IMR-90 (cell line): ENCODE results near the gene MYBPHL. TPM values are rescaled to one million over a fixed set of nuclear protein-coding genes. Genes with fewer than 3 reads are reported as not detected.

Experiments used
- ATAC-seq: fragments of 200-7000 bp; cut with Tn5 transposase; 2 replicates; pipeline ENCODE4 v1.9.1; 2020; ENCODE audit warnings: low read depth, mild to moderate bottlenecking, moderate library complexity
- BruUV-seq: library from RNA; stranded (reverse); fragments of 400-500 nt; replicated peaks from 2 replicates; lab custom pipeline; 2021; lab: Mats Ljungman, UMichigan
- CTCF ChIA-PET: fragments of 300-600 bp; formaldehyde crosslinking; extraction: SDS; loops from one replicate; lab custom pipeline; 2021; ENCODE audit warnings: antibody characterized with exemption; lab: Yijun Ruan, JAX
- POLR2A ChIA-PET: fragments of 300-600 bp; sonication (Branson Sonifier 250); formaldehyde crosslinking; loops from one replicate; lab custom pipeline; 2022; ENCODE audit warnings: antibody characterized with exemption; ENCODE audit not compliant: unreplicated experiment; lab: Charles Lee
- DNase-seq: peaks from one replicate; pipeline ENCODE4 v3.0.0; 2013
- H2AFZ ChIP-seq: replicated peaks from 2 replicates; pipeline ENCODE3; 2013; ENCODE audit warnings: low read length, mild to moderate bottlenecking; ENCODE audit not compliant: poor library complexity
- H2AK5ac ChIP-seq: 2 replicates; pipeline ENCODE4 v1.6.1; 2013; ENCODE audit warnings: low read depth, low read length, inconsistent platforms
- H2AK9ac ChIP-seq: replicated peaks from 2 replicates; pipeline ENCODE3; 2013; ENCODE audit warnings: mild to moderate bottlenecking, low read depth, low read length, moderate library complexity; ENCODE audit not compliant: poor library complexity
- H2BK120ac ChIP-seq: 2 replicates; pipeline ENCODE4 v1.6.1; 2013; ENCODE audit warnings: low read depth, low read length, inconsistent platforms
- H2BK15ac ChIP-seq: 3 replicates; pipeline ENCODE4 v1.6.1; 2013; ENCODE audit warnings: low read depth, low read length, inconsistent platforms
- H2BK20ac ChIP-seq: 2 replicates; pipeline ENCODE4 v1.6.1; 2013; ENCODE audit warnings: low read depth, mild to moderate bottlenecking, inconsistent platforms, low read length, moderate library complexity
- H2BK5ac ChIP-seq: 2 replicates; pipeline ENCODE4 v1.6.1; 2013; ENCODE audit warnings: mild to moderate bottlenecking, low read depth, low read length, inconsistent platforms; ENCODE audit not compliant: poor library complexity, severe bottlenecking
- H3K14ac ChIP-seq: replicated peaks from 2 replicates; pipeline ENCODE4 v1.6.1; 2013; ENCODE audit warnings: low read depth, low read length, inconsistent platforms
- H3K18ac ChIP-seq: 2 replicates; pipeline ENCODE4 v1.6.1; 2013; ENCODE audit warnings: low read depth, low read length, control low read depth
- H3K23ac ChIP-seq: 2 replicates; pipeline ENCODE4 v1.6.1; 2013; ENCODE audit warnings: low read depth, low read length, inconsistent platforms
- H3K27ac ChIP-seq: 2 replicates; pipeline ENCODE4 v1.5.1; 2013; ENCODE audit warnings: mild to moderate bottlenecking, control low read depth, low read length; ENCODE audit not compliant: insufficient read depth
- H3K27me3 ChIP-seq: 2 replicates; pipeline ENCODE4 v1.6.1; 2013; ENCODE audit warnings: low read length; ENCODE audit not compliant: control insufficient read depth, insufficient read depth
- H3K36me3 ChIP-seq: 2 replicates; pipeline ENCODE4 v1.6.1; 2013; ENCODE audit warnings: low read length, mixed read lengths; ENCODE audit not compliant: control insufficient read depth, insufficient read depth
- H3K4ac ChIP-seq: 2 replicates; pipeline ENCODE4 v1.6.1; 2013; ENCODE audit warnings: low read depth, low read length, inconsistent platforms
- H3K4me1 ChIP-seq: 2 replicates; pipeline ENCODE4 v1.6.1; 2013; ENCODE audit warnings: low read length, mixed read lengths; ENCODE audit not compliant: control insufficient read depth, insufficient read depth
- H3K4me2 ChIP-seq: 2 replicates; pipeline ENCODE4 v1.6.1; 2013; ENCODE audit warnings: low read depth, mild to moderate bottlenecking, control low read depth, low read length, moderate library complexity
- H3K4me3 ChIP-seq: 2 replicates; pipeline ENCODE4 v1.5.1; 2013; ENCODE audit warnings: low read depth, mild to moderate bottlenecking, control low read depth, low read length, moderate library complexity; ENCODE audit not compliant: insufficient read depth
- H3K56ac ChIP-seq: 2 replicates; pipeline ENCODE4 v1.6.1; 2013; ENCODE audit warnings: low read length, inconsistent platforms; ENCODE audit not compliant: insufficient read depth; ENCODE audit errors: extremely low read depth
- H3K79me1 ChIP-seq, 2 experiments: 2 replicates each; pipeline ENCODE4 v1.6.1; 2013; ENCODE audit warnings: low read length in 2 of 2, inconsistent platforms in 1 of 2, low read depth in 1 of 2
- H3K9ac ChIP-seq: 2 replicates; pipeline ENCODE4 v1.6.1; 2013; ENCODE audit warnings: low read depth, low read length, control low read depth
- H3K9me1 ChIP-seq: 2 replicates; pipeline ENCODE4 v1.6.1; 2013; ENCODE audit warnings: low read length, inconsistent platforms; ENCODE audit not compliant: insufficient read depth
- H3K9me3 ChIP-seq: 2 replicates; pipeline ENCODE4 v1.6.1; 2013; ENCODE audit warnings: low read length; ENCODE audit not compliant: control insufficient read depth, insufficient read depth
- H4K20me1 ChIP-seq: 2 replicates; pipeline ENCODE4 v1.6.1; 2013; ENCODE audit warnings: low read length, inconsistent platforms; ENCODE audit not compliant: insufficient read depth
- H4K5ac ChIP-seq: 2 replicates; pipeline ENCODE4 v1.6.1; 2013; ENCODE audit warnings: mild to moderate bottlenecking, low read depth, low read length, control low read depth
- H4K8ac ChIP-seq, 2 experiments: 2 replicates each; pipeline ENCODE4 v1.6.1; 2013; ENCODE audit warnings: low read depth in 2 of 2, low read length in 2 of 2, control low read depth in 1 of 2, inconsistent platforms in 1 of 2
- H4K91ac ChIP-seq: 2 replicates; pipeline ENCODE4 v1.6.1; 2013; ENCODE audit warnings: low read depth, low read length, inconsistent platforms; ENCODE audit not compliant: insufficient read depth
- BHLHE40 ChIP-seq: fragments of 150-350 bp; IDR thresholded peaks from 2 replicates; pipeline ENCODE4 v1.6.1; 2016; ENCODE audit warnings: mild to moderate bottlenecking, low read depth, low read length
- CEBPB ChIP-seq: IDR thresholded peaks from 2 replicates; pipeline ENCODE4 v1.6.1; 2012; ENCODE audit warnings: low read depth, low read length, improper control_type of control experiment
- CHD1 ChIP-seq: IDR thresholded peaks from 2 replicates; pipeline ENCODE4 v1.6.1; 2012; ENCODE audit warnings: low read depth, low read length, improper control_type of control experiment
- FOS ChIP-seq: fragments of 150-350 bp; IDR thresholded peaks from 2 replicates; pipeline ENCODE4 v1.6.1; 2016; ENCODE audit warnings: low read depth, low read length
- MXI1 ChIP-seq: IDR thresholded peaks from 2 replicates; pipeline ENCODE4 v1.6.1; 2012; ENCODE audit warnings: low read depth, mild to moderate bottlenecking, low read length, moderate library complexity, borderline replicate concordance
- POLR2A ChIP-seq: IDR thresholded peaks from 2 replicates; pipeline ENCODE4 v1.6.1; 2012; ENCODE audit warnings: mild to moderate bottlenecking, low read depth, low read length
- RAD21 ChIP-seq: IDR thresholded peaks from 2 replicates; pipeline ENCODE4 v1.6.1; 2012; ENCODE audit warnings: low read length, improper control_type of control experiment
- RFX5 ChIP-seq: IDR thresholded peaks from 2 replicates; pipeline ENCODE4 v1.8.0; 2012; ENCODE audit warnings: low read depth, mild to moderate bottlenecking, low read length, moderate library complexity
- WGBS, 2 experiments: methylation state at CpG; one replicate each; pipeline versions ENCODE4 v1.1.5 to v1.1.7; 2013; ENCODE audit warnings: missing lambda C conversion rate in 2 of 2; ENCODE audit not compliant: insufficient read length in 1 of 2; ENCODE audit errors: extremely low coverage in 2 of 2; 5-methylcytosine and 5-hydroxymethylcytosine counted together
- dilution Hi-C: fragments of 300-500 bp; cut with HindIII; formaldehyde crosslinking; loops from one replicate; pipeline ENCODE4 v1.14.3; 2018; ENCODE audit warnings: low sequenced_read_pairs; ENCODE audit not compliant: unreplicated experiment
- in situ Hi-C: fragments of 300-500 bp; cut with MboI; formaldehyde crosslinking; loops from 3 replicates; pipeline ENCODE4 v1.14.3; 2019; ENCODE audit warnings: low sequenced_read_pairs, inconsistent platforms, mixed read lengths
- intact Hi-C: fragments of 100-400 bp; cut with micrococcal nuclease; formaldehyde crosslinking; loops from 2 replicates; pipeline ENCODE4 v1.10.0; 2022
- polyA plus RNA-seq, 3 experiments: library from polyadenylated mRNA; depleted of rRNA; stranded (reverse); fragments of >200 nt; gene quantifications; 2 replicates each; pipeline ENCODE4 v1.2.3, GENCODE V29; 2012; ENCODE audit warnings: low replicate concordance in 1 of 3
- total RNA-seq: library from RNA; depleted of rRNA; stranded (reverse); fragments of >200 nt; gene quantifications from 2 replicates; pipeline ENCODE4 v1.2.3, GENCODE V29; 2012
- TF ChIP-seq, protein P1 (sequence below): fragments of 150-350 bp; IDR thresholded peaks from 2 replicates; pipeline ENCODE4 v1.6.1; 2017; ENCODE audit warnings: mild to moderate bottlenecking, antibody characterized with exemption, low read length, low read depth
- TF ChIP-seq, protein P2 (sequence below): conservative IDR thresholded peaks from 2 replicates; pipeline ENCODE4 v1.5.1; 2012; ENCODE audit warnings: mild to moderate bottlenecking, low read depth, low read length, improper control_type of control experiment

Gene MYBPHL
- total and polyA plus RNA-seq, 2 of the 4 experiments (the other 2 are of a cell fraction), result 0.07 TPM; not detected in 1

DNA sequence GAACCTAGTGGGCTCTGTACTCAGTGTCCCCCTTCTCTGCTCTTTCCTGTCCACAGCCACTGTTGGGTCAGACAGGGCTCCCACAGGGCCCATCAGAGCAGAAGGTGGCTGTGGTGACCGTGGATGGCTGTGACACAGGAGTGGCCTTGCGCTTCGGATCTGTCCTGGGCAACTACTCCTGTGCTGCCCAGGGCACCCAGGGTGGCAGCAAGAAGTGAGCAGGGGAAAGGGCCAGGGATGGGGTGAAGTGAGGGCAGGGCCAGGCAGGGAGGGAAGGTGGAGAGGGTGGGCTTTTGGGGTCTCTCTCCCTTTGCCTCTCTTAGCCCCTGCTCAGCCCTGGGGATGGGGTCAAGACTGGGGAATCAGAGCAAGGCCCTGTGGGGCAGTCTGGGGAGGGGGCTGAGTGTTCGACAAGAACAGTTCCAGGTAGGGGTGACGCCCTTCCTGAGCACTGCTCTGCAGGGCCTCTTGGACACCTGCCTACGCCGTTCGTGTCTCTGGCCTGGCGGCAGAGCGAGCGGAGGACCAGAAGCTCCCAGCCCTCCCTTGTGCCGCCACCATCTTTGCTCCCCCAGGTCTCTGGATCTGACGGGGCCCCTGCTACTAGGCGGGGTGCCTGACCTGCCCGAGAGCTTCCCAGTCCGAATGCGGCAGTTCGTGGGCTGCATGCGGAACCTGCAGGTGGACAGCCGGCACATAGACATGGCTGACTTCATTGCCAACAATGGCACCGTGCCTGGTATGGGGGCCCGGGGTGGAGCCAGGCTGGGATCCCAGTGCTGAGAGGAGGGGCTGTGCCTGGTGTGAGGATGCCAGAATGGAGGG is 44.4 kb downstream of the MYBPHL start:
- Histone ChIP-seq H2BK5ac (no peak overlapping the region), H3K4me1 (no peaks in the 10 kb centered on the region), H4K5ac (no peak overlapping the region), H2BK120ac (no peak overlapping the region), H2BK20ac (no peak overlapping the region), H3K27me3 (no peaks in the 10 kb centered on the region), H2AK9ac (peak overlapping the region; percentile 29), H3K79me1 (no peaks in the 10 kb centered on the region), H3K27ac (no peak overlapping the region), H3K56ac (no peak overlapping the region), H3K4me2 (no peak overlapping the region), H3K9ac (no peak overlapping the region), H3K4me3 (no peak overlapping the region), H3K23ac (no peak overlapping the region), H3K9me3 (no peaks in the 10 kb centered on the region), H4K20me1 (no peaks in the 10 kb centered on the region), H2AK5ac (peak overlapping the region; percentile 33; the same call in 1 of the 2 replicates), H3K4ac (no peak overlapping the region), H4K91ac (no peak overlapping the region), H3K36me3 (no peaks in the 10 kb centered on the region), H2BK15ac (no peak overlapping the region; the same call in 2 of the 3 replicates), H2AFZ (peak overlapping the region; percentile 54), H3K18ac (no peak overlapping the region), H3K9me1 (no peaks in the 10 kb centered on the region; the same call in 1 of the 2 replicates), H4K8ac (no peak overlapping the region), H3K14ac (no peak overlapping the region)
- POLR2A ChIA-PET, result no interaction called here
- no TSS peak for BruUV-seq
- intact Hi-C loops (loop anchor here (1.0 to 5.0 kb wide), 4 partner anchors 61 to 270 kb away; a partner anchor contains a TSS), in situ Hi-C loops (loop anchor here (10.0 kb wide), 1 partner anchor 272 kb away; the partner anchor contains the start of gene GPR61), dilution Hi-C loops (no loop called here)
- ATAC-seq, result no peak
- TF ChIP-seq RAD21, result no peak
- no peak for TF ChIP-seq RFX5
- no peak for TF ChIP-seq BHLHE40
- no peak for TF ChIP-seq MXI1
- no peak for TF ChIP-seq CHD1
- TF ChIP-seq, protein P1, sequence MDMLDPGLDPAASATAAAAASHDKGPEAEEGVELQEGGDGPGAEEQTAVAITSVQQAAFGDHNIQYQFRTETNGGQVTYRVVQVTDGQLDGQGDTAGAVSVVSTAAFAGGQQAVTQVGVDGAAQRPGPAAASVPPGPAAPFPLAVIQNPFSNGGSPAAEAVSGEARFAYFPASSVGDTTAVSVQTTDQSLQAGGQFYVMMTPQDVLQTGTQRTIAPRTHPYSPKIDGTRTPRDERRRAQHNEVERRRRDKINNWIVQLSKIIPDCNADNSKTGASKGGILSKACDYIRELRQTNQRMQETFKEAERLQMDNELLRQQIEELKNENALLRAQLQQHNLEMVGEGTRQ, result no peak
- TF ChIP-seq FOS, result no peak
- no peak for TF ChIP-seq CEBPB
- TF ChIP-seq POLR2A, result no peak
- TF ChIP-seq, protein P2, sequence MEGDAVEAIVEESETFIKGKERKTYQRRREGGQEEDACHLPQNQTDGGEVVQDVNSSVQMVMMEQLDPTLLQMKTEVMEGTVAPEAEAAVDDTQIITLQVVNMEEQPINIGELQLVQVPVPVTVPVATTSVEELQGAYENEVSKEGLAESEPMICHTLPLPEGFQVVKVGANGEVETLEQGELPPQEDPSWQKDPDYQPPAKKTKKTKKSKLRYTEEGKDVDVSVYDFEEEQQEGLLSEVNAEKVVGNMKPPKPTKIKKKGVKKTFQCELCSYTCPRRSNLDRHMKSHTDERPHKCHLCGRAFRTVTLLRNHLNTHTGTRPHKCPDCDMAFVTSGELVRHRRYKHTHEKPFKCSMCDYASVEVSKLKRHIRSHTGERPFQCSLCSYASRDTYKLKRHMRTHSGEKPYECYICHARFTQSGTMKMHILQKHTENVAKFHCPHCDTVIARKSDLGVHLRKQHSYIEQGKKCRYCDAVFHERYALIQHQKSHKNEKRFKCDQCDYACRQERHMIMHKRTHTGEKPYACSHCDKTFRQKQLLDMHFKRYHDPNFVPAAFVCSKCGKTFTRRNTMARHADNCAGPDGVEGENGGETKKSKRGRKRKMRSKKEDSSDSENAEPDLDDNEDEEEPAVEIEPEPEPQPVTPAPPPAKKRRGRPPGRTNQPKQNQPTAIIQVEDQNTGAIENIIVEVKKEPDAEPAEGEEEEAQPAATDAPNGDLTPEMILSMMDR, result no peak
- DNase-seq, result no peak
- CTCF ChIA-PET, result interaction anchor here (1.6 kb wide), 1 partner anchor 137 kb away, joined by 4 read pairs; no protein-coding TSS in a partner anchor
- 95% methylated on average over 16 of the region's 22 CpGs; no CpG with 5 or more reads in 1 of the 2 experiments for WGBS, 2 experiments
